ENCODE measurements around the gene CYB561D1.

Gene CYB561D1

GRCh38 chr1:109498161-109498801 lies 4.4 kb downstream of the CYB561D1 start:
- peak; percentile 20; the same call in 1 of the 3 replicates for ATAC-seq
- TF ChIP-seq GLIS3 (CRISPR knock-in tag; IDR thresholded peaks at IDR 0.05) (no peak), TOX (CRISPR knock-in tag; IDR thresholded peaks at IDR 0.05; ENCODE audit: borderline replicate concordance) (no peak), ZC3H10 (CRISPR knock-in tag; IDR thresholded peaks at IDR 0.05) (no peak), PATZ1 (CRISPR knock-in tag; IDR thresholded peaks at IDR 0.05; ENCODE audit: borderline replicate concordance) (no peak), ZNF565 (CRISPR knock-in tag; conservative IDR thresholded peaks at IDR 0.05; ENCODE audit: low read depth) (no peak), TCF4 (CRISPR knock-in tag; IDR thresholded peaks at IDR 0.05; ENCODE audit: borderline replicate concordance) (no peak), TSHZ2 (CRISPR knock-in tag; IDR thresholded peaks at IDR 0.05) (no peak), ISL1 (CRISPR knock-in tag; IDR thresholded peaks at IDR 0.05) (no peak), ZFP3 (CRISPR knock-in tag; IDR thresholded peaks at IDR 0.05) (no peak)

- TF ChIP-seq SNAI2 (CRISPR knock-in tag; IDR thresholded peaks at IDR 0.05) (no peak), ESRRG (CRISPR knock-in tag; IDR thresholded peaks at IDR 0.05) (no peak)
- ATAC-seq: no peak
Observed at GRCh38 chr1:109499081-109499480, 5.2 kb downstream of the CYB561D1 start.

- peak; percentile 62 for ATAC-seq
- no peak for TF ChIP-seq CREB5 (CRISPR knock-in tag; IDR thresholded peaks at IDR 0.05; ENCODE audit: low read depth)
- TF ChIP-seq RARB (CRISPR knock-in tag; IDR thresholded peaks at IDR 0.05): no peak
- TF ChIP-seq PATZ1 (CRISPR knock-in tag; IDR thresholded peaks at IDR 0.05; ENCODE audit: borderline replicate concordance): no peak
- TF ChIP-seq ESRRG (CRISPR knock-in tag; IDR thresholded peaks at IDR 0.05): no peak
- TF ChIP-seq ZFP3 (CRISPR knock-in tag; IDR thresholded peaks at IDR 0.05): no peak
- no peak for TF ChIP-seq OSR1 (CRISPR knock-in tag; IDR thresholded peaks at IDR 0.05)
- no peak for TF ChIP-seq TCF4 (CRISPR knock-in tag; IDR thresholded peaks at IDR 0.05; ENCODE audit: borderline replicate concordance)
- no peak for TF ChIP-seq TSHZ2 (CRISPR knock-in tag; IDR thresholded peaks at IDR 0.05)
- TF ChIP-seq BACH2 (CRISPR knock-in tag; IDR thresholded peaks at IDR 0.05; ENCODE audit: borderline replicate concordance): no peak
- TF ChIP-seq ZC3H10 (CRISPR knock-in tag; IDR thresholded peaks at IDR 0.05): no peak
- TF ChIP-seq CSDC2 (CRISPR knock-in tag; IDR thresholded peaks at IDR 0.05): no peak
- no peak for TF ChIP-seq GLIS3 (CRISPR knock-in tag; IDR thresholded peaks at IDR 0.05)
- TF ChIP-seq SNAI2 (CRISPR knock-in tag; IDR thresholded peaks at IDR 0.05): no peak
- no peak for TF ChIP-seq ZFP30 (CRISPR knock-in tag; IDR thresholded peaks at IDR 0.05)
- no peak for TF ChIP-seq TOX (CRISPR knock-in tag; IDR thresholded peaks at IDR 0.05; ENCODE audit: borderline replicate concordance)
- no peak for TF ChIP-seq ZNF70 (CRISPR knock-in tag; IDR thresholded peaks at IDR 0.05)
- TF ChIP-seq ZNF8 (CRISPR knock-in tag; IDR thresholded peaks at IDR 0.05): no peak
- no peak for TF ChIP-seq ISL1 (CRISPR knock-in tag; IDR thresholded peaks at IDR 0.05)
Observed at GRCh38 chr1:109499661-109500536, 6.0 kb downstream of the CYB561D1 start.

Data from SK-N-SH treated with all-trans-retinoic acid at 6 μM for 48 hours (cell line).